Measurements from ENCODE around the gene DHX36. TPM values are rescaled to one million over a fixed set of nuclear protein-coding genes. Genes with fewer than 3 reads are reported as not detected.
A peak's percentile ranks its signal among the peaks of the same experiment; 100 is the strongest.

The DHX36 gene, protein sequence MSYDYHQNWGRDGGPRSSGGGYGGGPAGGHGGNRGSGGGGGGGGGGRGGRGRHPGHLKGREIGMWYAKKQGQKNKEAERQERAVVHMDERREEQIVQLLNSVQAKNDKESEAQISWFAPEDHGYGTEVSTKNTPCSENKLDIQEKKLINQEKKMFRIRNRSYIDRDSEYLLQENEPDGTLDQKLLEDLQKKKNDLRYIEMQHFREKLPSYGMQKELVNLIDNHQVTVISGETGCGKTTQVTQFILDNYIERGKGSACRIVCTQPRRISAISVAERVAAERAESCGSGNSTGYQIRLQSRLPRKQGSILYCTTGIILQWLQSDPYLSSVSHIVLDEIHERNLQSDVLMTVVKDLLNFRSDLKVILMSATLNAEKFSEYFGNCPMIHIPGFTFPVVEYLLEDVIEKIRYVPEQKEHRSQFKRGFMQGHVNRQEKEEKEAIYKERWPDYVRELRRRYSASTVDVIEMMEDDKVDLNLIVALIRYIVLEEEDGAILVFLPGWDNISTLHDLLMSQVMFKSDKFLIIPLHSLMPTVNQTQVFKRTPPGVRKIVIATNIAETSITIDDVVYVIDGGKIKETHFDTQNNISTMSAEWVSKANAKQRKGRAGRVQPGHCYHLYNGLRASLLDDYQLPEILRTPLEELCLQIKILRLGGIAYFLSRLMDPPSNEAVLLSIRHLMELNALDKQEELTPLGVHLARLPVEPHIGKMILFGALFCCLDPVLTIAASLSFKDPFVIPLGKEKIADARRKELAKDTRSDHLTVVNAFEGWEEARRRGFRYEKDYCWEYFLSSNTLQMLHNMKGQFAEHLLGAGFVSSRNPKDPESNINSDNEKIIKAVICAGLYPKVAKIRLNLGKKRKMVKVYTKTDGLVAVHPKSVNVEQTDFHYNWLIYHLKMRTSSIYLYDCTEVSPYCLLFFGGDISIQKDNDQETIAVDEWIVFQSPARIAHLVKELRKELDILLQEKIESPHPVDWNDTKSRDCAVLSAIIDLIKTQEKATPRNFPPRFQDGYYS
- 70.8 and 91.8 TPM in 2 replicates for total RNA-seq (ENCODE audit: low replicate concordance)

DNA sequence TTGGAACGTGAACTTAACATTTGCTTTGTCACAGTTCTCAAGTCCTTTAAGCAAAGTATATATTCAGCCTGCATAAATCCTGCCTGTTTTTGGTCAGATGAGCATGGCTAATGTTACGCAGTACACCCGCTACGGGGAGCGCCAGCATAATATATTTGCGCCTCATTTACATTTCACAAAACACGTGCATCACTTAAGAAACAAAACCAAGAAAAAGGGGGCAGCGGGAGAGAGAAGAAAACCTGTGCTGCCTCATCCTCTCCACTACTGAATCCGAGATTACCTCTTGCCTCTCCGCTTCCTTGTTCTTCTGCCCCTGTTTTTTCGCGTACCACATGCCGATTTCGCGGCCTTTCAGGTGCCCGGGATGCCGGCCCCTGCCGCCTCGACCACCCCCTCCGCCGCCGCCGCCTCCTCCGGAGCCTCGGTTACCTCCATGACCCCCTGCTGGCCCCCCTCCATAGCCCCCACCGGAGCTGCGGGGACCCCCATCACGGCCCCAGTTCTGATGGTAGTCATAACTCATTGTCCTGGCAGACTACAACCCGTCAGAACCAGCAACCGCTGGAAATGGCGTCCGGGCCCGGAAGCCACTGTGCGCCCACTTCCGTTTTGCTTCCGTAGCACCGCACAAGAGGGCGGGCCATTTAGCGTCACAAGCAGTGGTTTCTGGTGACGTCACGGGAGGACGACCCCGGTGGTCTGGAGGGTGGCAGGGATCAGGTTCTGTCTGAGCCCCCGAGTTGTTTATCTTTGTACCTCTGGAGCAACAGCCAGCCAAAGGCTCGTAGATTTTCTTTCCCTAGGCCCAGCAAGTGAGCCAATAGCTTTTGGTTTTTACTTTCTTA is at the start of gene DHX36:
Gene DHX36 (minus strand): TSS at position 597 of the 848 bp plus-strand sequence. CDS start 71 bp downstream, at position 526.
- Histone ChIP-seq H3K36me3 (peaks cover 4% of the 10 kb centered on the region), H3K4me1 (peaks cover 29% of the 10 kb centered on the region), H3K4me2 (peak within 1 kb of the TSS; percentile 96), H3K9me3 (ENCODE audit: low read depth) (no peaks in the 10 kb centered on the region), H3K27me3 (no peaks in the 10 kb centered on the region), H3F3A (ENCODE audit: low read depth) (no peaks in the 10 kb centered on the region), H4K20me1 (ENCODE audit: low read depth) (peaks cover 45% of the 10 kb centered on the region), H2AFZ (replicated peaks) (peak within 1 kb of the TSS; percentile 27), H3K4me3 (peak within 1 kb of the TSS; percentile 94), H3K79me2 (ENCODE audit: low read depth) (peaks cover 51% of the 10 kb centered on the region), H3K27ac (peak within 1 kb of the TSS; percentile 94), H3K9ac (peak within 1 kb of the TSS; percentile 99)
- Mint-ChIP-seq H3K9me3 (peaks cover 3% of the 10 kb centered on the region), H3K27ac (peak within 1 kb of the TSS; percentile 96), H3K27me3 (ENCODE audit: insufficient read depth, low read depth) (no peaks in the 10 kb centered on the region), H3K4me3 (peak within 1 kb of the TSS; percentile 95), H3K36me3 (peaks cover 14% of the 10 kb centered on the region), H3K4me1 (peaks cover 13% of the 10 kb centered on the region)
- TF ChIP-seq EZH2phosphoT487 (IDR thresholded peaks at IDR 0.05) (peak; percentile 22), EZH2 (IDR thresholded peaks at IDR 0.05) (peak; percentile 43)
- TF ChIP-seq, protein P1, sequence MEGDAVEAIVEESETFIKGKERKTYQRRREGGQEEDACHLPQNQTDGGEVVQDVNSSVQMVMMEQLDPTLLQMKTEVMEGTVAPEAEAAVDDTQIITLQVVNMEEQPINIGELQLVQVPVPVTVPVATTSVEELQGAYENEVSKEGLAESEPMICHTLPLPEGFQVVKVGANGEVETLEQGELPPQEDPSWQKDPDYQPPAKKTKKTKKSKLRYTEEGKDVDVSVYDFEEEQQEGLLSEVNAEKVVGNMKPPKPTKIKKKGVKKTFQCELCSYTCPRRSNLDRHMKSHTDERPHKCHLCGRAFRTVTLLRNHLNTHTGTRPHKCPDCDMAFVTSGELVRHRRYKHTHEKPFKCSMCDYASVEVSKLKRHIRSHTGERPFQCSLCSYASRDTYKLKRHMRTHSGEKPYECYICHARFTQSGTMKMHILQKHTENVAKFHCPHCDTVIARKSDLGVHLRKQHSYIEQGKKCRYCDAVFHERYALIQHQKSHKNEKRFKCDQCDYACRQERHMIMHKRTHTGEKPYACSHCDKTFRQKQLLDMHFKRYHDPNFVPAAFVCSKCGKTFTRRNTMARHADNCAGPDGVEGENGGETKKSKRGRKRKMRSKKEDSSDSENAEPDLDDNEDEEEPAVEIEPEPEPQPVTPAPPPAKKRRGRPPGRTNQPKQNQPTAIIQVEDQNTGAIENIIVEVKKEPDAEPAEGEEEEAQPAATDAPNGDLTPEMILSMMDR (IDR thresholded peaks at IDR 0.05), result no peak
- DNase-seq (ENCODE audit: low spot score), result peak; percentile 98

DNA sequence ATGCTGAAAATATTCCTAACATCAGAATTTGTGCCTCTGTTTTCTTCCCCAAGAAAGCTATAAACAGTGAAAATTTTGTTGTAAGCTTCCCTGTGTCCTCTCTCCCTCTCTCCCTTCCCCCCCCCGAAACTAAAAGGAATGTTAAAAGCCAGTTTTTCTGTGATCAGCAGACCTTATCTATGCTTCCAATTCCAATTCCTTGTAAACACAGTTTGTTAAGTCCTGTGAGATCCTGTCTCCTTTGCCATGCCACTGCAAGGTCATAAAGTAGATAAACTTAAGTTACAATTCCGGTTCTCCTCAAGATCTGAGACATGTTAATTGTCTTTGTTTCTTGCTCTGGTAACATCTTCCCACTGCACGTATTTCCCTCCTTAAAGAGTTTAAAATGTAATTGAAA is 42.9 kb upstream of the DHX36 start:
- H3K4me1 Mint-ChIP-seq, result peaks cover 3% of the 10 kb centered on the region

More for the DNA sequence above, 42.9 kb upstream of the DHX36 start:
- Mint-ChIP-seq H3K27me3 (ENCODE audit: insufficient read depth, low read depth) (peaks cover 2% of the 10 kb centered on the region), H3K4me3 (no peak overlapping the region), H3K36me3 (no peaks in the 10 kb centered on the region), H3K27ac (no peak overlapping the region), H3K9me3 (no peaks in the 10 kb centered on the region)
- H3K4me3 ChIP-seq, result no peak overlapping the region
- H3K36me3 ChIP-seq, result no peaks in the 10 kb centered on the region
- H3K27ac ChIP-seq, result no peak overlapping the region
- no peak overlapping the region for H3K9ac ChIP-seq
- no peaks in the 10 kb centered on the region for H4K20me1 ChIP-seq (ENCODE audit: low read depth)
- TF ChIP-seq, protein P1 (IDR thresholded peaks at IDR 0.05), result no peak
- no peak for TF ChIP-seq EZH2phosphoT487 (IDR thresholded peaks at IDR 0.05)
- no peak for TF ChIP-seq EZH2 (IDR thresholded peaks at IDR 0.05)
- H3K27me3 ChIP-seq, result no peaks in the 10 kb centered on the region
- no peaks in the 10 kb centered on the region for H3F3A ChIP-seq (ENCODE audit: low read depth)
- DNase-seq (ENCODE audit: low spot score), result no peak
- H3K4me2 ChIP-seq, result no peak overlapping the region
- H2AFZ ChIP-seq (replicated peaks), result no peak overlapping the region
- H3K79me2 ChIP-seq (ENCODE audit: low read depth), result no peaks in the 10 kb centered on the region
- no peaks in the 10 kb centered on the region for H3K9me3 ChIP-seq (ENCODE audit: low read depth)
- no peaks in the 10 kb centered on the region for H3K4me1 ChIP-seq

Measured in neural progenitor cell (in vitro differentiated cells).